A673 (cell line): ENCODE results near the gene ASB8.
A peak's percentile ranks its signal among the peaks of the same experiment; 100 is the strongest.

Experiments
- CTCF ChIP-seq: fragments of 300-800, 200-600 bp; sonication (generic); conservative IDR thresholded peaks from 2 replicates; pipeline ENCODE4 v1.5.1; 2017; ENCODE audit warnings: low read depth, mild to moderate bottlenecking, antibody characterized with exemption, low read length, moderate library complexity, mixed read lengths
- EZH2 ChIP-seq: fragments of 200-600 bp; sonication (generic); IDR thresholded peaks from 2 replicates; pipeline ENCODE4 v1.6.1; 2017; ENCODE audit warnings: borderline replicate concordance, low read depth, mild to moderate bottlenecking, mixed read lengths, antibody characterized with exemption, low read length; ENCODE audit not compliant: poor library complexity, severe bottlenecking

GRCh38 chr12:48165089-48165981, 8.0 kb upstream of the ASB8 start:
- TF ChIP-seq CTCF, result peak; percentile 90
- no peak for TF ChIP-seq EZH2
